Choroid plexus epithelial cell (primary cell): ENCODE results near the gene CCNE1.

Experiments
- DNase-seq: peaks from one replicate; pipeline ENCODE4 v3.0.0-alpha.2; 2010; ENCODE audit warnings: low read depth
- H3K4me3 ChIP-seq: 2 replicates; pipeline ENCODE4 v1.5.1; 2011; ENCODE audit warnings: low read depth, mild to moderate bottlenecking, control low read depth, low read length, moderate library complexity
- TF ChIP-seq, protein P1 (sequence below): conservative IDR thresholded peaks from 2 replicates; pipeline ENCODE4 v1.5.1; 2011; ENCODE audit warnings: low read depth, mild to moderate bottlenecking, control low read depth, inconsistent platforms, low read length, moderate library complexity

The CCNE1 gene

GRCh38 chr19:29843180-29844051 lies 31.6 kb downstream of the CCNE1 start:
- peak overlapping the region; percentile 52 for H3K4me3 ChIP-seq
- peak; percentile 35 for DNase-seq
- TF ChIP-seq, protein P1, sequence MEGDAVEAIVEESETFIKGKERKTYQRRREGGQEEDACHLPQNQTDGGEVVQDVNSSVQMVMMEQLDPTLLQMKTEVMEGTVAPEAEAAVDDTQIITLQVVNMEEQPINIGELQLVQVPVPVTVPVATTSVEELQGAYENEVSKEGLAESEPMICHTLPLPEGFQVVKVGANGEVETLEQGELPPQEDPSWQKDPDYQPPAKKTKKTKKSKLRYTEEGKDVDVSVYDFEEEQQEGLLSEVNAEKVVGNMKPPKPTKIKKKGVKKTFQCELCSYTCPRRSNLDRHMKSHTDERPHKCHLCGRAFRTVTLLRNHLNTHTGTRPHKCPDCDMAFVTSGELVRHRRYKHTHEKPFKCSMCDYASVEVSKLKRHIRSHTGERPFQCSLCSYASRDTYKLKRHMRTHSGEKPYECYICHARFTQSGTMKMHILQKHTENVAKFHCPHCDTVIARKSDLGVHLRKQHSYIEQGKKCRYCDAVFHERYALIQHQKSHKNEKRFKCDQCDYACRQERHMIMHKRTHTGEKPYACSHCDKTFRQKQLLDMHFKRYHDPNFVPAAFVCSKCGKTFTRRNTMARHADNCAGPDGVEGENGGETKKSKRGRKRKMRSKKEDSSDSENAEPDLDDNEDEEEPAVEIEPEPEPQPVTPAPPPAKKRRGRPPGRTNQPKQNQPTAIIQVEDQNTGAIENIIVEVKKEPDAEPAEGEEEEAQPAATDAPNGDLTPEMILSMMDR, result no peak

GRCh38 chr19:29844891-29845573 lies 33.2 kb downstream of the CCNE1 start:
- peak overlapping the region; percentile 74 for H3K4me3 ChIP-seq
- TF ChIP-seq, protein P1, result no peak
- peak; percentile 98 for DNase-seq

DNA sequence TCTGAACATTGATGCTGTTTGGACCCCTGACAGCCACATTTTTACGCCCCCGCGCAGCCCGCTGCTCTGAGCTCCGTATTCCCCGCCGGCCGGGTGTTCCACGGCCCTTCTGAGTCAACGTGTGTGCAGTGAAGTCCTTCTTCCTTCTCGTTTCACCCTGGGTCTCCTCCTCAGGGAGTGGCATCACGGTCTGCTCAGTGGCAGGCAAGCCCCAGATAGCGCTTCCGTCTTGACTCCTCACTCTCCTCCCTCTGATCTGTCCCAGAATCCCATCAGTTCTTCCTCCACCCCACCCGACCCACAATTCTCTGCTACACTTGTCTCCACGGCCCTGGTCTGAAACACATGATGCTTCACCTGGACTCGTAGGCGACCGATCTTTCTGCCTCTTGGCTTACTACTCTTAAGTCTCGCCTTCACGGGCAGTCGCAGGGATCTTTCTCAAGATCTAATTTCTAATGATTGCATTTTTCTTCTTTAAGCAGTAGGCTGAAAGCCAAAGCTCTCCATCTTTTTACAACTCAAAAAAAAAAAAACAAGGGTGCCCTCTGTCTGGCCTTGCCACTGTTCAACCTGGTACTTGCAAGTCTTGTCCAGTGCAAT lies 33.9 kb downstream of the CCNE1 start:
- peak overlapping the region; percentile 74 for H3K4me3 ChIP-seq
- TF ChIP-seq, protein P1, result no peak
- peak; percentile 38 for DNase-seq

- H3K4me3 ChIP-seq, result no peak overlapping the region
- DNase-seq, result no peak
- TF ChIP-seq, protein P1, result no peak
These were observed 37.4 kb downstream of the CCNE1 start for GRCh38 chr19:29849208-29849607.

GRCh38 chr19:29850482-29850881 lies 38.7 kb downstream of the CCNE1 start:
- DNase-seq, result no peak
- H3K4me3 ChIP-seq, result no peak overlapping the region
- TF ChIP-seq, protein P1, result no peak

DNA sequence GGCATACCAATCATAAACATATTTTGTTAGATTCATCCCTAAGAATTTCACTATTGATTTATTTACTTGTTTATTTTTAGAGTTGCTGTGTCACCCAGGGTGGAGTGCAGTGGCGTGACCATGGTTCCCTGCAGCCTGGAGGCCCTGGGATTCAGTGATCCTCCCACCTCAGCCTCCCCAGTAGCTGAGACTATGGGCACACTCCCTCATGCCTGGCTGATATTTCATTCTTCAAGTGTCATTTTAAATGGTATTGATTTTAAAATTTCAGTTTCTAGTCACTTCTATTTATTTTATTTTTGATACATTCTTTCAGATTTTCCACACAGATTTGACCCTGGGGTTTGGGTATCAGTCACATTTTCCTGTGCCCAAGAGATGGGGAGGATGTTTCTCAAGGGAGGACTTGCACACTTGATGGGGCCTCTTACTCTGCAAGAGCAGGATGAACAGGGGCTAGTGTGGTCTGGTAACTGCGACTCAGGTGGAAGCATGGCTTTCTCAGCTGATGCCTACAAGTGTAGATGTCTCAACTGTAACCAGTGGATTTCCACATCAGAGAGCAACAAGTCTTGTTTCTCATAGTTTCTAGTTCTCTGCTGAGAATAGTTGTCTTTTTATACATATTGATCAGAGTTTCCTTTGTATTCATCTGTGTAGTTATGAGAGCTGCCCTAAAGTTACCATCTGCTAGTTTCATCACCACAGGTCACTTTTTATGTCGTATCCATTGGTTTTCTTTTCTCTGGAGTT lies 40.2 kb downstream of the CCNE1 start:
- no peak for DNase-seq
- no peak overlapping the region for H3K4me3 ChIP-seq
- TF ChIP-seq, protein P1, result no peak
